Measurements from ENCODE around the gene GLYATL1B.

DNA sequence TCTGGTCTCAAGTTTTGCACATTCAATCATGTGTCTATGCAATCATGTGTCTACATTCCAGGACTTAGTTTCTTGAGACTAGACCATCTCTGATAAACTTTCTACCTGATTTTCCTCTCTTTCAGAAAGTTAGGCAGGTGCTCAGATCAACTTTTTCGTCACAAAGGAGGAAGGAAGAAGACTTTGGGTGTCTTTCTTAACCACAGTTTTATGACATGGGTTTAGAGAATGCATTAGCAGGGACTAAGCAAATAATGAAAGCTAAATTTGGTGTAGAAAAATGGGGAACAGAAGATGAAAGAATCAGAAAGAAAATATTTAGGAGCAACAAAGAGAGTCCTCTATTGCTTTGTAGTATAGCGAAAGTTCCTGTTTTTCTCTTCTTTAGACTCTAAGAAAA is 7.7 kb upstream of the GLYATL1B start:
- TF ChIP-seq POLR2A (IDR thresholded peaks at IDR 0.05; ENCODE audit: low read length) (no peak), GATA1 (IDR thresholded peaks at IDR 0.05; ENCODE audit: low read depth, low read length) (no peak)

All from erythroblast (primary cell).